SKM-1 (cell line): Measurements from ENCODE around the gene PCDHGC5.

Experiments
- DNase-seq: peaks from one replicate; lab custom pipeline; 2025; ENCODE audit not compliant: unreplicated experiment; lab: John Stamatoyannopoulos, UW

PCDHGC5 gene

DNA sequence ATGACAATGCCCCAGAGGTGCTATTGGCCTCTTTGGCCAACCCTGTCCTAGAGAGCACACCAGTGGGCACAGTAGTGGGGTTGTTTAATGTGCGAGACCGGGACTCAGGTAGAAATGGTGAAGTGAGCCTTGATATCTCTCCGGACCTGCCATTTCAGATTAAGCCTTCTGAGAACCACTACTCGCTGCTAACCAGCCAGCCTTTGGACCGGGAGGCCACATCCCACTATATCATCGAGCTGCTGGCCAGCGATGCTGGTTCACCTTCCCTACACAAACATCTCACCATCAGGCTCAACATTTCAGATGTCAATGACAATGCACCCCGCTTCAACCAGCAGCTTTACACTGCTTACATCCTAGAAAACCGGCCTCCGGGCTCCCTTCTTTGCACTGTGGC lies 1.4 kb downstream of the PCDHGC5 start:
- no peak for DNase-seq

DNA sequence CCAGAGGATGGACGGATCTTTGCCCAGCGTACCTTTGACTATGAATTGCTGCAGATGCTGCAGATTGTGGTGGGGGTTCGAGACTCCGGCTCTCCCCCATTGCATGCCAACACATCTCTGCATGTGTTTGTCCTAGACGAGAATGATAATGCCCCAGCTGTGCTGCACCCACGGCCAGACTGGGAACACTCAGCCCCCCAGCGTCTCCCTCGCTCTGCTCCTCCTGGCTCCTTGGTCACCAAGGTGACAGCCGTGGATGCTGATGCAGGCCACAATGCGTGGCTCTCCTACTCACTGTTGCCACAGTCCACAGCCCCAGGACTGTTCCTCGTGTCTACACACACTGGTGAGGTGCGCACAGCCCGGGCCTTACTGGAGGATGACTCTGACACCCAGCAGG lies 1.9 kb downstream of the PCDHGC5 start:
- DNase-seq, result no peak

DNA sequence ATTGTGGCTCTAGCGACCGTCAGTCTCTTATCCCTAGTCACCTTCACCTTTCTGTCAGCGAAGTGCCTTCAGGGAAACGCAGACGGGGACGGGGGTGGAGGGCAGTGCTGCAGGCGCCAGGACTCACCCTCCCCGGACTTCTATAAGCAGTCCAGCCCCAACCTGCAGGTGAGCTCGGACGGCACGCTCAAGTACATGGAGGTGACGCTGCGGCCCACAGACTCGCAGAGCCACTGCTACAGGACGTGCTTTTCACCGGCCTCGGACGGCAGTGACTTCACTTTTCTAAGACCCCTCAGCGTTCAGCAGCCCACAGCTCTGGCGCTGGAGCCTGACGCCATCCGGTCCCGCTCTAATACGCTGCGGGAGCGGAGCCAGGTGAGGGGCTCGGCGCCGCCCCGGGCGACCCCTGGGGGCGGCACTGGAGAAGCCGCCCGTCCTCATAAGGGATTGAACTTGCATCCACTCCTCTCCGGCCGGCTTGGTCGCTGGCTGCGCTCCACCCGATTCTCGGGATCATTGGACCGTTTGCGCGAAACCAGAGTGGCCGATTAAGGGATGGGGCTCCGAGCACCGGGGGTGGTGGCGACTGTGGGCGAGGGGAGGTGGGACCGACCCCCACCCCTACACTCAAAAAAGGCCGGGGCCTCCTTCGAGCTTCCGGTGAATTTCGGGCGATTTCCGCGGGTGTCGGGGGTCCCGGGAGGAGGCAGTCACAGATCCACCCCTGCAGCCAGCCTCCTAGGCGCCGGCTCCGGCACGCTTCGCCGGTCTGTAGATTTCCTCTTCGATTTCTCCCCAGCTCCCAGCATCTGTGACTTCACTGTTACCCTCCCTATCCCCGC lies 2.7 kb downstream of the PCDHGC5 start:
- no peak for DNase-seq

- DNase-seq, result no peak
Measured at GRCh38 chr5:141492168-141492885, 3.4 kb downstream of the PCDHGC5 start.

GRCh38 chr5:141493500-141494422 lies 4.9 kb downstream of the PCDHGC5 start:
- DNase-seq, result no peak

GRCh38 chr5:141494761-141495452 lies 6.0 kb downstream of the PCDHGC5 start:
- DNase-seq, result no peak

- DNase-seq, result no peak
Measured at GRCh38 chr5:141495453-141495811, 6.6 kb downstream of the PCDHGC5 start.

DNA sequence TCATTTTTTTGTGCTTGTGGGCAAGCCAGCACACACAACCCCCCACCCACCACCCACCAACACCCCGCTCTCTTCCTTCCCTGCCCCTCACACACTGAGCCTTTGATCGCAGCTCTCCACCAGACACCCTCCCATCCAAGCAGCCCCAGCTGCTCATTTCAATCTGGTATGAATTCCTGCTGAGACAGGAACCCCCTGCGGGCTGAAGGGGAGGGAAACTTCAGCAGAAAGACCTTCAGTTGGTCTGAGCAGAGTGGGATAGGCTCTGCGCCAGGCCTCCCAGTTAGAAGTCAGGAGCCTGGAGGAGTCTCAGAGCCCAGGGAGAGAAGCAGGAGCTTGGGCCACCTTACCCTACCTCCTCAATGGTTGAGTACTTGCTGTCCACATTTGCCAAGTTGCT lies 7.2 kb downstream of the PCDHGC5 start:
- no peak for DNase-seq

GRCh38 chr5:141501761-141502160 lies 12.9 kb downstream of the PCDHGC5 start:
- no peak for DNase-seq

DNA sequence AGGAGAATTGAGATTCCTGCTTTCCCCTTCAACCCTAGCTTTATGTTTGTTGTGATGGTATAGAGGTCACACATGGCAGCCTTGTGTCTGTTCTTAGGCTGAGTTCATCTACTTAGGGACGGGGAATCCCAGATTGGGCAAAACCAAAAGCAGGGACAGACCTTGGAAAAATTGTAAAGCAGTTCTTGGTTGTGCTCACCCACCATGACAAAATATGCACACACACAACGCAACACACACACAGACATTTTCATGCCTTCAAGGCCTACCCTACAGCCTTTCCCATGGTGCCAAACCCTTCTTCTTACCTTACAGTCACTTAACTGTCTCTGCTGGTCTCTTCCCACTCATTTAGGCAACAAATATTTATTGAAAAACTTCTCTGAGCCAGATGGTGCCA lies 14.8 kb downstream of the PCDHGC5 start:
- no peak for DNase-seq

GRCh38 chr5:141504216-141504615 lies 15.3 kb downstream of the PCDHGC5 start:
- DNase-seq, result no peak

DNA sequence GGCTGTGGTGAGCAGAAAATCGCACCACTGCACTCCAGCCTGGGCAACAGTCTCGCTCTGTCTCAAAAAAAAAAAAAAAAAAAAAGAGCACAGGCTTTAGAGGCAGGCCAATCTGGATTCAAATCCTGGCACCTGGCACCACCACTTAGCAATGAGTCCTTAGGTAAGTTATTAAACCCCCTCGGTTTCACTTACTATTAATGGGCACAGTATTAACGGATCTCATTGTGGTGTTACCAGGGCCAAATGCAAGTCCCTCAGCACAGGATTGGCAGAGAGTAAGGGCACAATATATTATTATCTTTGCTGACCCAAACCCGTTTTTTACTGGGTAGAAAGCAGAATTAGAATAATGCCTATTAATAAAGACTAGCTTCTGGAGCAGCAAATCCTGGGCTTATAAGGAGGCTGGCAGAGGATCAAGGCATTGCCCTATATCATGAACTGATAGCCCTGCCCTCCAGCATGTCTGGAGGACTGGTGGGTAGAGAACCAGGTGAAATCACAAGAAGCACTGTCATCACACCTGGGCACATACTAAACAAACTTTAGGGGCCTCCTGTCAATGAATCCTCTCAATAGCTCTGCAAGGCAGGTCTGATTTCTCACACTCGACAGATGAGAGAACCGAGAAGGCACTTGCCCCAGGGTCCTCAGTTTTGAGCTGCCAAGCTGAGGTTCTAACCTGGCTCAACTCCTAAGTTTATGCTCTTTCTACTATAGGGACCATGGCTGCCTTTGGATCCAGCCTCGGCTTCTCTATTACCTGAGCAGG lies 17.7 kb downstream of the PCDHGC5 start:
- no peak for DNase-seq

DNA sequence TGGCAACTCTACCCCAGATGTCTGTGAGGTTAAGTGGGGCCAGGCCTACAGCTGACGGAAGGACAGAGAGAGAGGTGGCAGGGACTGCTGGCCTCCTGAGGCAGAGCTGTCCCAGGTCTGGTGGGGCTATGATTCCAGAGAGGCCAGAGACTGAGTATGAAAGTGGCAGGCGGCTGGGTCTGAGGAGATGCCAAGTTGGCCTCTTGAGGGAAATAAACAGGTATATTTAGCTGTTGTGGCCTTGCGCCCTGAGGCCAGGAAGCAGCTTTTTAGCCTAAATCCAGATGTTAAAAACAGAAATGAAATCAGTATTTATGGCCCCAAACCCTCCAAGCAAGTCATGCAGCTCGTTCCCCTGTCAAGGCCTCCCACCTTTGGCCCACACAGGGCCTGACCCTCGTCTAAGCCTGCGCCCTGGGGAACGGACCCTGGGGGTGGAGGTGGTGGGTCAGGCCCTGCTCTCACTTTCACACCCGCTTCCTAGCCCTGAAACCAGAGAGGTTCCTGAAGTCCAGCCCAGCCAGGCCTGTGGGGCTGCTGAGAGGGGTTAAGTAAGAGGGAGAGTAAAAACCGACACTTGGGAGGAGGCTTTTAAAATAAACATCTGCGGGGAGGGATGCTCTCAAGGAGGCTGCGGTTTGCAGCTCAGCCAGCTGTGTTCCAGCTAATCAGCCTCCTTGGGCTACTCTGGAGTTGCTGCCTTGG lies 18.7 kb downstream of the PCDHGC5 start:
- DNase-seq, result no peak

- DNase-seq, result no peak
Measured at GRCh38 chr5:141508440-141508797, 19.5 kb downstream of the PCDHGC5 start.

GRCh38 chr5:141508798-141509611 lies 20.1 kb downstream of the PCDHGC5 start:
- no peak for DNase-seq

DNA sequence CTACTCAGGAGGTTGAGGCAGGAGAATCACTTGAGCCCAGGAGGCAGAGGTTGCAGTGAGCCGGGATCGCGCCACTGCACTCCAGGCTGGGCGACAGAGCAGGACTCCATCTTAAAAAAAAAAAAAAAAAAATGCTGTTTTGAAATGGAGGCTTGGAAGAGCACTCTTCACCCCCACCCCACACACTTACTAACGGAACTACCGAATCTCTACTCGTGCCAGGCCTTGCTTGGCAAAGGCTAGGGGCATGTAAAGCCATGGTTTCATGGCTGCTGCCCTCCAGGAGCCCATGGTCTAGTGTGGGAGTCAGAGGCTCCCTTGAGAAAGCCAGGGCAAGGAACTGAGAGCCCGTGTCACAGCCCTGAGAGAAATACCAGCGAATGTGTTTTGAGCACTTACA lies 21.3 kb downstream of the PCDHGC5 start:
- DNase-seq, result no peak

DNA sequence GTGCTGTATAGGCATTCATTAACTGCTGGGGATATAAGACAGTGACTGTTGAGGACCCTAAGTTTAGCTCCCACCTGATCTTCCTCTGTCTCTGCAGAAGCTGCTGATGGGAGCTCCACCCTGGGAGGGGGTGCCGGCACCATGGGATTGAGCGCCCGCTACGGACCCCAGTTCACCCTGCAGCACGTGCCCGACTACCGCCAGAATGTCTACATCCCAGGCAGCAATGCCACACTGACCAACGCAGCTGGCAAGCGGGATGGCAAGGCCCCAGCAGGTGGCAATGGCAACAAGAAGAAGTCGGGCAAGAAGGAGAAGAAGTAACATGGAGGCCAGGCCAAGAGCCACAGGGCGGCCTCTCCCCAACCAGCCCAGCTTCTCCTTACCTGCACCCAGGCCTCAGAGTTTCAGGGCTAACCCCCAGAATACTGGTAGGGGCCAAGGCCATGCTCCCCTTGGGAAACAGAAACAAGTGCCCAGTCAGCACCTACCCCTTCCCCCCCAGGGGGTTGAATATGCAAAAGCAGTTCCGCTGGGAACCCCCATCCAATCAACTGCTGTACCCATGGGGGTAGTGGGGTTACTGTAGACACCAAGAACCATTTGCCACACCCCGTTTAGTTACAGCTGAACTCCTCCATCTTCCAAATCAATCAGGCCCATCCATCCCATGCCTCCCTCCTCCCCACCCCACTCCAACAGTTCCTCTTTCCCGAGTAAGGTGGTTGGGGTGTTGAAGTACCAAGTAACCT lies 22.1 kb downstream of the PCDHGC5 start:
- no peak for DNase-seq

DNA sequence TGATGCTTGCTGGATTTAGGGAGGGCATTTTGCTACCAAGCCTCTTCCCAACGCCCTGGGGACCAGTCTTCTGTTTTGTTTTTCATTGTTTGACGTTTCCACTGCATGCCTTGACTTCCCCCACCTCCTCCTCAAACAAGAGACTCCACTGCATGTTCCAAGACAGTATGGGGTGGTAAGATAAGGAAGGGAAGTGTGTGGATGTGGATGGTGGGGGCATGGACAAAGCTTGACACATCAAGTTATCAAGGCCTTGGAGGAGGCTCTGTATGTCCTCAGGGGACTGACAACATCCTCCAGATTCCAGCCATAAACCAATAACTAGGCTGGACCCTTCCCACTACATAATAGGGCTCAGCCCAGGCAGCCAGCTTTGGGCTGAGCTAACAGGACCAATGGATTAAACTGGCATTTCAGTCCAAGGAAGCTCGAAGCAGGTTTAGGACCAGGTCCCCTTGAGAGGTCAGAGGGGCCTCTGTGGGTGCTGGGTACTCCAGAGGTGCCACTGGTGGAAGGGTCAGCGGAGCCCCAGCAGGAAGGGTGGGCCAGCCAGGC lies 23.0 kb downstream of the PCDHGC5 start:
- DNase-seq, result no peak
